K562 (cell line): ENCODE results near the gene KDM5A.

Experiments used
- BCOR ChIP-seq: fragments of 450-650 bp; IDR thresholded peaks from 2 replicates; pipeline ENCODE4 v1.6.1; 2016
- POLR2A ChIP-seq: fragments of 450-650 bp; conservative IDR thresholded peaks from 2 replicates; pipeline ENCODE4 v1.6.1; 2016
- RAD51 ChIP-seq: fragments of 450-650 bp; IDR thresholded peaks from 2 replicates; pipeline ENCODE4 v1.7.1; 2016; ENCODE audit warnings: low read depth, mild to moderate bottlenecking, borderline replicate concordance
- SMARCB1 ChIP-seq: IDR thresholded peaks from 2 replicates; pipeline ENCODE4 v1.6.1; 2011; ENCODE audit warnings: improper control_type of control experiment, low read depth; ENCODE audit not compliant: insufficient read length
- TRIM24 ChIP-seq, 2 experiments: fragments of 450-650 bp; IDR thresholded peaks; 2 replicates each; pipeline ENCODE4 v1.6.1; 2016
- YY1 ChIP-seq, 3 experiments: IDR thresholded peaks; 2 replicates each; pipeline ENCODE4 v1.6.1; 2011; ENCODE audit warnings: low read length in 2 of 3, mild to moderate bottlenecking in 2 of 3, moderate library complexity in 2 of 3, borderline replicate concordance in 1 of 3, control low read depth in 1 of 3, low read depth in 1 of 3; ENCODE audit not compliant: insufficient read depth in 3 of 3, insufficient replicate concordance in 2 of 3, control insufficient read depth in 1 of 3, insufficient read length in 1 of 3; ENCODE audit errors: extremely low read depth in 1 of 3
- ZNF274 ChIP-seq: IDR thresholded peaks from 2 replicates; pipeline ENCODE4 v1.6.1; 2011; ENCODE audit warnings: low read depth, mild to moderate bottlenecking, low read length, moderate library complexity, borderline replicate concordance
- TF ChIP-seq, protein P1 (sequence below): fragments of 450-650 bp; conservative IDR thresholded peaks from 2 replicates; pipeline ENCODE4 v1.6.1; 2016; ENCODE audit warnings: missing genetic modification characterization, low read depth, mild to moderate bottlenecking, control low read depth, missing compliant biosample characterization
- TF ChIP-seq, protein P2 (sequence below), 2 experiments: fragments of 450-650 bp; formaldehyde crosslinking in 1 of 2; IDR thresholded peaks; 2 replicates each; pipeline versions ENCODE4 v1.4.0 to v1.6.1; 2014 to 2020; ENCODE audit warnings: mild to moderate bottlenecking in 2 of 2, borderline replicate concordance in 1 of 2, low read depth in 1 of 2
- TF ChIP-seq, protein P3 (sequence below), 3 experiments: fragments of 200-800 bp in 1 of 3; fragments of 250-450 bp in 1 of 3; fragments of 450-650 bp in 1 of 3; sonication (Bioruptor Pico) in 1 of 3; sonication (Bioruptor generic) in 1 of 3; formaldehyde crosslinking in 1 of 3; IDR thresholded peaks; 2 replicates each; pipeline versions ENCODE4 v1.6.1 to v1.8.0; 2016 to 2022; ENCODE audit warnings: mild to moderate bottlenecking in 2 of 3, missing genetic modification characterization in 2 of 3, missing compliant biosample characterization in 1 of 3, moderate library complexity in 1 of 3
- TF ChIP-seq, protein P4 (sequence below): sonication (generic); formaldehyde crosslinking; IDR thresholded peaks from 2 replicates; pipeline ENCODE4 v1.8.0; 2023; ENCODE audit warnings: mild to moderate bottlenecking, missing genetic modification reagents
- TF ChIP-seq, protein P5 (sequence below): sonication (generic); formaldehyde crosslinking; IDR thresholded peaks from 2 replicates; pipeline ENCODE4 v1.8.0; 2022; ENCODE audit warnings: mild to moderate bottlenecking, low read depth, missing genetic modification reagents

DNA sequence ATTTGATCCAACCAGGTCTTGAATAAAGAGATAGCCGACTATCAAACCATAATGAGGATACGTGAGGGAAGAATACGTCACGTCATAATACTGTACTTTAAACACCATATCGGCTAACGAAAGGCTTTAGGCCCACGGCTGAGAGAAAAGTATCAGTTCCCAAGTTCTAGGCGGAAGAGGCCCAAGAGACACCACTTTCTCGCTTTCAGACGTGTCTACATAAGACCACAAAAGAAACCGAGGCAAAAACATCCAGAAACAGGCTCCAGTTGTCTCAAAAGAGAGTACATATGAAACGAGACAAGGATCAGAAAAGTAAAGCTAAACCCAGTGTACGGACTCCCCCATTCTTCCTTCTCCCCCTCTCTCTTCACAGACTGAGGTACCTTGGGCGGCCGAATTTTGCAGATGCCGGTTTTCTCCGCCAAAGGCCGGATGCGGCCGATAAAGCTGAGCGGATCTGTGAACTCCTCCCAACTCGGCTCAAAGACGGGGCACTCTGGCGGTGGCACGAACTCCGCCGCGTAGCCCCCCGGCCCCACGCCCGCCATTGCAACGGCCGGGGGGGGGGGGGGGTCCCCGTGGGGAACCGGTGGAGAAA, 479 bp downstream of the KDM5A start:
- TF ChIP-seq, protein P1, sequence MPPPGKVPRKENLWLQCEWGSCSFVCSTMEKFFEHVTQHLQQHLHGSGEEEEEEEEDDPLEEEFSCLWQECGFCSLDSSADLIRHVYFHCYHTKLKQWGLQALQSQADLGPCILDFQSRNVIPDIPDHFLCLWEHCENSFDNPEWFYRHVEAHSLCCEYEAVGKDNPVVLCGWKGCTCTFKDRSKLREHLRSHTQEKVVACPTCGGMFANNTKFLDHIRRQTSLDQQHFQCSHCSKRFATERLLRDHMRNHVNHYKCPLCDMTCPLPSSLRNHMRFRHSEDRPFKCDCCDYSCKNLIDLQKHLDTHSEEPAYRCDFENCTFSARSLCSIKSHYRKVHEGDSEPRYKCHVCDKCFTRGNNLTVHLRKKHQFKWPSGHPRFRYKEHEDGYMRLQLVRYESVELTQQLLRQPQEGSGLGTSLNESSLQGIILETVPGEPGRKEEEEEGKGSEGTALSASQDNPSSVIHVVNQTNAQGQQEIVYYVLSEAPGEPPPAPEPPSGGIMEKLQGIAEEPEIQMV: no peak
- TF ChIP-seq, protein P2, sequence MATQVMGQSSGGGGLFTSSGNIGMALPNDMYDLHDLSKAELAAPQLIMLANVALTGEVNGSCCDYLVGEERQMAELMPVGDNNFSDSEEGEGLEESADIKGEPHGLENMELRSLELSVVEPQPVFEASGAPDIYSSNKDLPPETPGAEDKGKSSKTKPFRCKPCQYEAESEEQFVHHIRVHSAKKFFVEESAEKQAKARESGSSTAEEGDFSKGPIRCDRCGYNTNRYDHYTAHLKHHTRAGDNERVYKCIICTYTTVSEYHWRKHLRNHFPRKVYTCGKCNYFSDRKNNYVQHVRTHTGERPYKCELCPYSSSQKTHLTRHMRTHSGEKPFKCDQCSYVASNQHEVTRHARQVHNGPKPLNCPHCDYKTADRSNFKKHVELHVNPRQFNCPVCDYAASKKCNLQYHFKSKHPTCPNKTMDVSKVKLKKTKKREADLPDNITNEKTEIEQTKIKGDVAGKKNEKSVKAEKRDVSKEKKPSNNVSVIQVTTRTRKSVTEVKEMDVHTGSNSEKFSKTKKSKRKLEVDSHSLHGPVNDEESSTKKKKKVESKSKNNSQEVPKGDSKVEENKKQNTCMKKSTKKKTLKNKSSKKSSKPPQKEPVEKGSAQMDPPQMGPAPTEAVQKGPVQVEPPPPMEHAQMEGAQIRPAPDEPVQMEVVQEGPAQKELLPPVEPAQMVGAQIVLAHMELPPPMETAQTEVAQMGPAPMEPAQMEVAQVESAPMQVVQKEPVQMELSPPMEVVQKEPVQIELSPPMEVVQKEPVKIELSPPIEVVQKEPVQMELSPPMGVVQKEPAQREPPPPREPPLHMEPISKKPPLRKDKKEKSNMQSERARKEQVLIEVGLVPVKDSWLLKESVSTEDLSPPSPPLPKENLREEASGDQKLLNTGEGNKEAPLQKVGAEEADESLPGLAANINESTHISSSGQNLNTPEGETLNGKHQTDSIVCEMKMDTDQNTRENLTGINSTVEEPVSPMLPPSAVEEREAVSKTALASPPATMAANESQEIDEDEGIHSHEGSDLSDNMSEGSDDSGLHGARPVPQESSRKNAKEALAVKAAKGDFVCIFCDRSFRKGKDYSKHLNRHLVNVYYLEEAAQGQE (IDR thresholded peaks at IDR 0.05; ENCODE audit: borderline replicate concordance): peak; percentile 33
- TF ChIP-seq, protein P2 (CRISPR knock-in tag; IDR thresholded peaks at IDR 0.05; ENCODE audit: low read depth): no peak
- TF ChIP-seq, protein P3, sequence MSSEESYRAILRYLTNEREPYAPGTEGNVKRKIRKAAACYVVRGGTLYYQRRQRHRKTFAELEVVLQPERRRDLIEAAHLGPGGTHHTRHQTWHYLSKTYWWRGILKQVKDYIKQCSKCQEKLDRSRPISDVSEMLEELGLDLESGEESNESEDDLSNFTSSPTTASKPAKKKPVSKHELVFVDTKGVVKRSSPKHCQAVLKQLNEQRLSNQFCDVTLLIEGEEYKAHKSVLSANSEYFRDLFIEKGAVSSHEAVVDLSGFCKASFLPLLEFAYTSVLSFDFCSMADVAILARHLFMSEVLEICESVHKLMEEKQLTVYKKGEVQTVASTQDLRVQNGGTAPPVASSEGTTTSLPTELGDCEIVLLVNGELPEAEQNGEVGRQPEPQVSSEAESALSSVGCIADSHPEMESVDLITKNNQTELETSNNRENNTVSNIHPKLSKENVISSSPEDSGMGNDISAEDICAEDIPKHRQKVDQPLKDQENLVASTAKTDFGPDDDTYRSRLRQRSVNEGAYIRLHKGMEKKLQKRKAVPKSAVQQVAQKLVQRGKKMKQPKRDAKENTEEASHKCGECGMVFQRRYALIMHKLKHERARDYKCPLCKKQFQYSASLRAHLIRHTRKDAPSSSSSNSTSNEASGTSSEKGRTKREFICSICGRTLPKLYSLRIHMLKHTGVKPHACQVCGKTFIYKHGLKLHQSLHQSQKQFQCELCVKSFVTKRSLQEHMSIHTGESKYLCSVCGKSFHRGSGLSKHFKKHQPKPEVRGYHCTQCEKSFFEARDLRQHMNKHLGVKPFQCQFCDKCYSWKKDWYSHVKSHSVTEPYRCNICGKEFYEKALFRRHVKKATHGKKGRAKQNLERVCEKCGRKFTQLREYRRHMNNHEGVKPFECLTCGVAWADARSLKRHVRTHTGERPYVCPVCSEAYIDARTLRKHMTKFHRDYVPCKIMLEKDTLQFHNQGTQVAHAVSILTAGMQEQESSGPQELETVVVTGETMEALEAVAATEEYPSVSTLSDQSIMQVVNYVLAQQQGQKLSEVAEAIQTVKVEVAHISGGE (CRISPR knock-in tag; IDR thresholded peaks at IDR 0.05): no peak
- TF ChIP-seq, protein P4, sequence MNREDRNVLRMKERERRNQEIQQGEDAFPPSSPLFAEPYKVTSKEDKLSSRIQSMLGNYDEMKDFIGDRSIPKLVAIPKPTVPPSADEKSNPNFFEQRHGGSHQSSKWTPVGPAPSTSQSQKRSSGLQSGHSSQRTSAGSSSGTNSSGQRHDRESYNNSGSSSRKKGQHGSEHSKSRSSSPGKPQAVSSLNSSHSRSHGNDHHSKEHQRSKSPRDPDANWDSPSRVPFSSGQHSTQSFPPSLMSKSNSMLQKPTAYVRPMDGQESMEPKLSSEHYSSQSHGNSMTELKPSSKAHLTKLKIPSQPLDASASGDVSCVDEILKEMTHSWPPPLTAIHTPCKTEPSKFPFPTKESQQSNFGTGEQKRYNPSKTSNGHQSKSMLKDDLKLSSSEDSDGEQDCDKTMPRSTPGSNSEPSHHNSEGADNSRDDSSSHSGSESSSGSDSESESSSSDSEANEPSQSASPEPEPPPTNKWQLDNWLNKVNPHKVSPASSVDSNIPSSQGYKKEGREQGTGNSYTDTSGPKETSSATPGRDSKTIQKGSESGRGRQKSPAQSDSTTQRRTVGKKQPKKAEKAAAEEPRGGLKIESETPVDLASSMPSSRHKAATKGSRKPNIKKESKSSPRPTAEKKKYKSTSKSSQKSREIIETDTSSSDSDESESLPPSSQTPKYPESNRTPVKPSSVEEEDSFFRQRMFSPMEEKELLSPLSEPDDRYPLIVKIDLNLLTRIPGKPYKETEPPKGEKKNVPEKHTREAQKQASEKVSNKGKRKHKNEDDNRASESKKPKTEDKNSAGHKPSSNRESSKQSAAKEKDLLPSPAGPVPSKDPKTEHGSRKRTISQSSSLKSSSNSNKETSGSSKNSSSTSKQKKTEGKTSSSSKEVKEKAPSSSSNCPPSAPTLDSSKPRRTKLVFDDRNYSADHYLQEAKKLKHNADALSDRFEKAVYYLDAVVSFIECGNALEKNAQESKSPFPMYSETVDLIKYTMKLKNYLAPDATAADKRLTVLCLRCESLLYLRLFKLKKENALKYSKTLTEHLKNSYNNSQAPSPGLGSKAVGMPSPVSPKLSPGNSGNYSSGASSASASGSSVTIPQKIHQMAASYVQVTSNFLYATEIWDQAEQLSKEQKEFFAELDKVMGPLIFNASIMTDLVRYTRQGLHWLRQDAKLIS (CRISPR knock-in tag): no peak; the same call in 1 of the 2 replicates
- TF ChIP-seq ZNF274: no peak
- TF ChIP-seq, protein P5, sequence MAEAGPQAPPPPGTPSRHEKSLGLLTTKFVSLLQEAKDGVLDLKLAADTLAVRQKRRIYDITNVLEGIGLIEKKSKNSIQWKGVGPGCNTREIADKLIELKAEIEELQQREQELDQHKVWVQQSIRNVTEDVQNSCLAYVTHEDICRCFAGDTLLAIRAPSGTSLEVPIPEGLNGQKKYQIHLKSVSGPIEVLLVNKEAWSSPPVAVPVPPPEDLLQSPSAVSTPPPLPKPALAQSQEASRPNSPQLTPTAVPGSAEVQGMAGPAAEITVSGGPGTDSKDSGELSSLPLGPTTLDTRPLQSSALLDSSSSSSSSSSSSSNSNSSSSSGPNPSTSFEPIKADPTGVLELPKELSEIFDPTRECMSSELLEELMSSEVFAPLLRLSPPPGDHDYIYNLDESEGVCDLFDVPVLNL: no peak
- no peak for TF ChIP-seq POLR2A
- TF ChIP-seq SMARCB1: no peak
- peak in 2 of 3 experiments; percentile 71 to 75 for TF ChIP-seq YY1 (IDR thresholded peaks at IDR 0.05; ENCODE audit: borderline replicate concordance in 1 of 3, control insufficient read depth in 1 of 3, extremely low read depth in 1 of 3, insufficient read depth in 3 of 3, insufficient read length in 1 of 3, insufficient replicate concordance in 2 of 3, low read depth in 1 of 3, low read length in 2 of 3)
- no peak for TF ChIP-seq TRIM24 (IDR thresholded peaks at IDR 0.05)
- TF ChIP-seq RAD51: no peak
- no peak for TF ChIP-seq BCOR
